Measurements from ENCODE around the gene DHRS12.

Gene DHRS12

GRCh38 chr13:51761643-51762350 is 42.2 kb downstream of the DHRS12 start:
- DNase-seq (ENCODE audit: low read depth in 2 of 2): no peak

GRCh38 chr13:51760592-51760991 is 43.4 kb downstream of the DHRS12 start:
- DNase-seq (ENCODE audit: low read depth in 2 of 2): no peak

GRCh38 chr13:51759240-51759639 is 44.7 kb downstream of the DHRS12 start:
- no peak for DNase-seq (ENCODE audit: low read depth in 2 of 2)

GRCh38 chr13:51758691-51759090 is 45.3 kb downstream of the DHRS12 start:
- no peak for DNase-seq (ENCODE audit: low read depth in 2 of 2)

GRCh38 chr13:51756651-51757050 is 47.3 kb downstream of the DHRS12 start:
- no peak for DNase-seq (ENCODE audit: low read depth in 2 of 2)

GRCh38 chr13:51747438-51748434 is 56.2 kb downstream of the DHRS12 start:
- DNase-seq (ENCODE audit: low read depth in 2 of 2): no peak

- DNase-seq (ENCODE audit: low read depth in 2 of 2): no peak
Measured at GRCh38 chr13:51746802-51747201, 57.2 kb downstream of the DHRS12 start.

- no peak for DNase-seq (ENCODE audit: low read depth in 2 of 2)
Measured at GRCh38 chr13:51745243-51745642, 58.7 kb downstream of the DHRS12 start.

GRCh38 chr13:51742611-51743010 is 61.4 kb downstream of the DHRS12 start:
- no peak for DNase-seq (ENCODE audit: low read depth in 2 of 2)

- no peak for DNase-seq (ENCODE audit: low read depth in 2 of 2)
Measured at GRCh38 chr13:51742031-51742430, 61.9 kb downstream of the DHRS12 start.

- no peak for DNase-seq (ENCODE audit: low read depth in 2 of 2)
Measured at GRCh38 chr13:51740698-51741097, 63.3 kb downstream of the DHRS12 start.

GRCh38 chr13:51739027-51739764 is 64.8 kb downstream of the DHRS12 start:
- DNase-seq (ENCODE audit: low read depth in 2 of 2): no peak

GRCh38 chr13:51738226-51738905 is 65.6 kb downstream of the DHRS12 start:
- no peak for DNase-seq (ENCODE audit: low read depth in 2 of 2)

- no peak for DNase-seq (ENCODE audit: low read depth in 2 of 2)
Measured at GRCh38 chr13:51737609-51738008, 66.4 kb downstream of the DHRS12 start.

- DNase-seq (ENCODE audit: low read depth in 2 of 2): no peak
Measured at GRCh38 chr13:51734786-51735185, 69.2 kb downstream of the DHRS12 start.

- no peak for DNase-seq (ENCODE audit: low read depth in 2 of 2)
Measured at GRCh38 chr13:51733374-51734298, 70.3 kb downstream of the DHRS12 start.

- DNase-seq (ENCODE audit: low read depth in 2 of 2): no peak
Measured at GRCh38 chr13:51731759-51732158, 72.2 kb downstream of the DHRS12 start.

- DNase-seq (ENCODE audit: low read depth in 2 of 2): no peak
Measured at GRCh38 chr13:51730927-51731326, 73.0 kb downstream of the DHRS12 start.

- peak in 1 of 2 donors; percentile 1 for DNase-seq (ENCODE audit: low read depth in 2 of 2)
Measured at GRCh38 chr13:51729866-51730553, 74.0 kb downstream of the DHRS12 start.

- no peak for DNase-seq (ENCODE audit: low read depth in 2 of 2)
Measured at GRCh38 chr13:51728972-51729371, 75.0 kb downstream of the DHRS12 start.

Data from stimulated activated CD8-positive, alpha-beta memory T cell treated with anti-CD3 and anti-CD28 coated beads, Interleukin-15, amount 100 ng/mL, for 4 hours (primary cell).